AG09309 (cell line): Measurements from ENCODE around the gene CC2D1B.

Experiments
- DNase-seq: peaks from one replicate; pipeline ENCODE4 v3.0.0-alpha.2; 2010; ENCODE audit warnings: low read depth
- H3K4me3 ChIP-seq: 2 replicates; pipeline ENCODE4 v1.5.1; 2011; ENCODE audit warnings: mild to moderate bottlenecking, low read depth, low read length, moderate library complexity; ENCODE audit not compliant: control insufficient read depth
- TF ChIP-seq, protein P1 (sequence below): IDR thresholded peaks from 2 replicates; pipeline ENCODE4 v1.5.1; 2011; ENCODE audit warnings: mild to moderate bottlenecking, low read depth, low read length, inconsistent platforms; ENCODE audit not compliant: insufficient read depth, control insufficient read depth; ENCODE audit errors: missing control alignments

Gene CC2D1B

DNA sequence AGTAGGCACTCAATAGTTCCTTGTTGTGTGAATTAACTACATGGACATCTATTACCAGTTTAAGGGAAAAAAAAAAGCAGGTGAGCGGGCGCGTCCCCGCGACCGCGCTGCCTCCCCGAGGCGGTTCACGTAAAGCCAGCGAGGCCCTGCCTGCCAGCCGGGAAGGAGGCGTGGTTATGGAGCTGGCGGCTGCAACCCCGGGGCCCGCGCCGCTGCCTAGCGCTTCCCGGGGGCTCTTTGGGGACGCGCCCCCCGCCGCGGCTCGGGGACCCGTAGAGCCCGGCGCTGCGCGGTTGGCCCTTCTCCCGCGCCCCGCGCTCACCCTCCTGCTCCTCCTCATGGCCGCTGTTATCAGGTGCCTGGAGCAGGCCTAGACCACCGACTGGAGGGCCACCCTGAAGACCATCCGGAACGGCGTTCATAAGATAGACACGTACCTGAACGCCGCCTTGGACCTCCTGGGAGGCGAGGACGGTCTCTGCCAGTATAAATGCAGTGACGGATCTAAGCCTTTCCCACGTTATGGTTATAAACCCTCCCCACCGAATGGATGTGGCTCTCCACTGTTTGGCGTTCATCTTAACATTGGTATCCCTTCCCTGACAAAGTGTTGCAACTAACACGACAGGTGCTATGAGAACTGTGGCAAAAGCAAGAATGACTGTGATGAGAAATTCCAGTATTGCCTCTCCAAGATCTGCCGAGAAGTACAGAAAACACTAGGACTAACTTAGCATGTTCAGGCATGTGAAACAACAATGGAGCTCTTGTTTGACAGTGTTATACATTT is 2.6 kb upstream of the CC2D1B start:
- TF ChIP-seq, protein P1, sequence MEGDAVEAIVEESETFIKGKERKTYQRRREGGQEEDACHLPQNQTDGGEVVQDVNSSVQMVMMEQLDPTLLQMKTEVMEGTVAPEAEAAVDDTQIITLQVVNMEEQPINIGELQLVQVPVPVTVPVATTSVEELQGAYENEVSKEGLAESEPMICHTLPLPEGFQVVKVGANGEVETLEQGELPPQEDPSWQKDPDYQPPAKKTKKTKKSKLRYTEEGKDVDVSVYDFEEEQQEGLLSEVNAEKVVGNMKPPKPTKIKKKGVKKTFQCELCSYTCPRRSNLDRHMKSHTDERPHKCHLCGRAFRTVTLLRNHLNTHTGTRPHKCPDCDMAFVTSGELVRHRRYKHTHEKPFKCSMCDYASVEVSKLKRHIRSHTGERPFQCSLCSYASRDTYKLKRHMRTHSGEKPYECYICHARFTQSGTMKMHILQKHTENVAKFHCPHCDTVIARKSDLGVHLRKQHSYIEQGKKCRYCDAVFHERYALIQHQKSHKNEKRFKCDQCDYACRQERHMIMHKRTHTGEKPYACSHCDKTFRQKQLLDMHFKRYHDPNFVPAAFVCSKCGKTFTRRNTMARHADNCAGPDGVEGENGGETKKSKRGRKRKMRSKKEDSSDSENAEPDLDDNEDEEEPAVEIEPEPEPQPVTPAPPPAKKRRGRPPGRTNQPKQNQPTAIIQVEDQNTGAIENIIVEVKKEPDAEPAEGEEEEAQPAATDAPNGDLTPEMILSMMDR = no peak
- no peak for DNase-seq
- no peak overlapping the region; the same call in 1 of the 2 replicates for H3K4me3 ChIP-seq

DNA sequence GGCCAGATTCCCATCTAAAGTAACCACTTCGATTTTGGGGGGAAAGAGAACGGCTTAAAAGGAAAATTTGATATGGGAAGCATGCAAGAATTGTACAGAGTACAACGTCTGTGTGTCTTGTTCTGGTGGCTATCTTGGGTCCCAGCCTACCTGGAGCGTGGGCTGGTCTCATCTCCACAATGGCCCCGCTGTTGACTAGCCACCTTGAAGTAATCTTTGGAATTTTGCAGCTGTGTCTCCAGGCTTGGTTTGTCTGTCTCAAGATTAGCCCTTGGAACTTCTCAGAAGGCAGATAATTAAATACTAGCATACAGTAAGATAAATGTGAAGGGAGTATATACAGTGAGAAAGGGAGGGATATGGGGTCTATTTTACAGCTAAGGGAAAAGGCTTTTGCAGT is 1.3 kb upstream of the CC2D1B start:
- TF ChIP-seq, protein P1 = no peak
- DNase-seq = no peak
- H3K4me3 ChIP-seq = no peak overlapping the region

DNA sequence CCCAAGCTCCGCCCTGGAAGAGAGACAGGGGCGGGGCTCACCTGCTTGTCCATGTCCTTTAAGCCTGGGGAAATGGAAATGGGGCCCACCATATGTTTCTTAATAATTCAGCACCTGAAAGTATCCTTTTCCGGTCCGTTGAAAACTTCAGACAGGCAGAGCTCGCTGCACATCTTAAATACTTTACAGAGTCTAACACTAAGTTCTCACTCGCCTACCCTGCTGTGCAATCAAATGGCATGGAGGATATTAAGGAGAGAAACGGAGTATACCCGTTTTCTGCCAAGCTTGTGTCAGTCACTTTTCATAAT is 467 bp upstream of the CC2D1B start:
- TF ChIP-seq, protein P1 = no peak
- H3K4me3 ChIP-seq = peak overlapping the region; percentile 82
- no peak for DNase-seq

DNA sequence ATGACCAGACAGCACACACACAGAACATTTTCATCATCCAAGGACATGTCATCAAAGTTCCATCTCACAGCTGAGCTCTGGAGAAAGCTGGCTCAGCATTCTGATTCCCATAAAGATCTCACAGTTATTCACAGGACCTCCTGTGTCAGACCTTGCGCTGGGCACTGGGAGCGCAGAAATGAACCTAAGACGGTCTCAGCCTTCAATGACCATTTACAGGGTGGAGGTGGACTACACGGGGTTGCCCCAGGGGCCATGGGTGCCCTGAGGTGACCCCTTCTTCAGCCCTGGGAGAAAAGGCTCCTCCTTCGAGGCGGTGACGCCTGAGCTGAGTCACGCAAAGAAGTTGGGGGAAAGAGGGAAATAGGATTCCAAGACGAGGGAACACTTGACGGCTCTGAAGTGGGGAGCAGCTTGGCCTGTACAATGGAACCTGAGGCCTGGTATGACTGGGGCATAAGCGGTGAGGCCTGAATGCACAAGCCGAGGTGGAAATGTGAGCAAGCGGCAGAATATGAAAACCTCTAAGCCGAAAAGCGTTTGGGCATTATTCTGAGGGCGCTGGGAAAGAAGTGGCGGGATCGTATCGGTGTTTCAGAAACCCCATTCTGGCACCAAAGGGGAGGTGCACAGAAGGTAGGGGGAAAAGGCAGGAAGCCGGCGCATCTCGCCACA is 797 bp downstream of the CC2D1B start:
- peak overlapping the region; percentile 82 for H3K4me3 ChIP-seq
- TF ChIP-seq, protein P1 = no peak
- peak; percentile 10 for DNase-seq

DNA sequence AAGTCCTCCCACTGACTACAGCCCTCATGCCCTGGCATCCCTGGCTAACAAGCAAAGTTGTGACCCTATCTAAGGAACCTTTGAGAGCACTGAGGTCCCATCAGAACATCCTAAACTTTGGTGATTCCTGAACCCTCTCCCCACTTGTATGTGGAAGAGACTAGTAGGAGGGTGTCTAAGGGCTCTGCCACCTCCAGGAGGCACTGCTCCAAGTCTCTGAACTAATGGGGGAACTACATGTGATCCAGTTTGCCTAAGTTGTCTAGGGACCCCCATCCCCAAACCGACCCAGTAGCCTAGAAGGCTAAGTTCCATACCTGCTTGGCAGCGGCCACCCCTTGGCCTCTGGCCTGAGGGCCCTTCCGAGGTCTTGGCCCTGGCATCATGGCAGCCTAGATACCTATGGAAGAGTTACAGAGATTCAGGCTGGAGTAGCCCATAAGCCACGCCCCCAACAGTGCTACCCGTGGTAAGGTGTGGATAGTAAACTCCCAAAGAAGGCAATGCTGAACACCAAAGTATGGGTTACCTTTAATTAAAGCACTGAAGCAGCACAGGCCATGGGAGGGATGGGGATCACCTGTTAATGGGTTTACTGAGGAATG is 1.7 kb downstream of the CC2D1B start:
- TF ChIP-seq, protein P1 = no peak
- no peak for DNase-seq
- no peak overlapping the region for H3K4me3 ChIP-seq

DNA sequence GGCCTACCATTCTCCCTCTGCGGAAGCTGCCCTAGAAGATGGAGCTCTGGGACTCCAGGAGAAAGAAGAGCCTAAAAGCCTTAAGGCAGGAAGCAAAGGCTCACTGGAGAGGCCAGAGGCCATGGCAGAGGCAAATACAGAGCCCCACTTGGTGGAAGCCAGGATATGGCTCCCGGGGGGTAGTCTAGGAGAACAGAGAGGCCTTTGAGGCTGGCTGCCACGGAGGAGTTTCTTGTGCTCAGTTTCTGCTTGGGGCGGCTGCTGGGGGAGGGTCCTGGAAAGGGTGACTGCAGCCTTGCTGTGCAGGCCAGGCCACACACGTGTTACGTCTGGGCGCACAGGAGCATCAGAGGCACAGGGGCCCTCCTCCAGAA is 5.4 kb downstream of the CC2D1B start:
- no peak for DNase-seq
- no peak overlapping the region for H3K4me3 ChIP-seq
- TF ChIP-seq, protein P1 = no peak
